Glutamatergic neuron (in vitro differentiated cells): Measurements from ENCODE around the gene FAM124A. TPM values are rescaled to one million over a fixed set of nuclear protein-coding genes. Genes with fewer than 3 reads are reported as not detected.

ENCODE experiments used
- DNase-seq: peaks from one replicate; pipeline ENCODE4 v3.0.0; 2022
- H3K27ac Mint-ChIP-seq: one replicate; pipeline ENCODE4 v1.8.0; 2020; ENCODE audit warnings: mild to moderate bottlenecking, mixed read lengths, inconsistent platforms; ENCODE audit not compliant: unreplicated experiment
- H3K27me3 Mint-ChIP-seq: one replicate; pipeline ENCODE4 v1.8.0; 2020; ENCODE audit warnings: mild to moderate bottlenecking, moderate library complexity, mixed read lengths, inconsistent platforms; ENCODE audit not compliant: unreplicated experiment
- H3K36me3 Mint-ChIP-seq: one replicate; pipeline ENCODE4 v1.8.0; 2020; ENCODE audit warnings: mild to moderate bottlenecking, mixed read lengths, inconsistent platforms; ENCODE audit not compliant: unreplicated experiment
- H3K4me1 Mint-ChIP-seq: one replicate; pipeline ENCODE4 v1.8.0; 2020; ENCODE audit warnings: mild to moderate bottlenecking, low read depth, mixed read lengths, inconsistent platforms; ENCODE audit not compliant: unreplicated experiment
- H3K4me3 Mint-ChIP-seq: one replicate; pipeline ENCODE4 v1.8.0; 2020; ENCODE audit warnings: mild to moderate bottlenecking, mixed read lengths, inconsistent platforms; ENCODE audit not compliant: unreplicated experiment
- H3K9me3 Mint-ChIP-seq: one replicate; pipeline ENCODE4 v1.8.0; 2020; ENCODE audit warnings: mild to moderate bottlenecking, moderate library complexity, mixed read lengths, inconsistent platforms; ENCODE audit not compliant: unreplicated experiment
- CTCF ChIP-seq: fragments of 200-600 bp; sonication (generic); IDR thresholded peaks from one replicate; pipeline ENCODE4 v1.5.0; 2021; ENCODE audit not compliant: partially characterized antibody, unreplicated experiment
- total RNA-seq: library from RNA; stranded (reverse); fragmentation: NEBNext Ultra II Directional; extraction: Animal tissue kit (Norgen Biotek cat#: 25700); gene quantifications from one replicate; pipeline ENCODE4 v1.2.1, GENCODE V29; 2021; ENCODE audit not compliant: unreplicated experiment

Gene FAM124A
- total RNA-seq, 1 donor from 2014 or later: 3.7 TPM

- H3K9me3 Mint-ChIP-seq: peaks cover 2% of the 10 kb centered on the region
- H3K36me3 Mint-ChIP-seq: peaks cover 4% of the 10 kb centered on the region
- no peak for DNase-seq
- H3K4me3 Mint-ChIP-seq: no peak overlapping the region
- peaks cover 21% of the 10 kb centered on the region for H3K4me1 Mint-ChIP-seq
- no peak overlapping the region for H3K27ac Mint-ChIP-seq
- no peaks in the 10 kb centered on the region for H3K27me3 Mint-ChIP-seq
- TF ChIP-seq CTCF: no peak
These were observed 86.6 kb downstream of the FAM124A start for GRCh38 chr13:51308781-51309180.

GRCh38 chr13:51311231-51311630, 89.0 kb downstream of the FAM124A start:
- H3K27ac Mint-ChIP-seq: peak overlapping the region; percentile 83
- no peaks in the 10 kb centered on the region for H3K27me3 Mint-ChIP-seq
- H3K4me1 Mint-ChIP-seq: peaks cover 28% of the 10 kb centered on the region
- TF ChIP-seq CTCF: no peak
- H3K4me3 Mint-ChIP-seq: no peak overlapping the region
- DNase-seq: no peak
- peaks cover 4% of the 10 kb centered on the region for H3K36me3 Mint-ChIP-seq
- H3K9me3 Mint-ChIP-seq: peaks cover 4% of the 10 kb centered on the region

GRCh38 chr13:51311957-51312520, 89.8 kb downstream of the FAM124A start:
- Mint-ChIP-seq H3K27ac (peak overlapping the region; percentile 41), H3K4me1 (peaks cover 28% of the 10 kb centered on the region), H3K36me3 (peaks cover 4% of the 10 kb centered on the region), H3K9me3 (peaks cover 4% of the 10 kb centered on the region), H3K4me3 (no peak overlapping the region), H3K27me3 (no peaks in the 10 kb centered on the region)
- no peak for DNase-seq
- no peak for TF ChIP-seq CTCF

- H3K4me1 Mint-ChIP-seq: peaks cover 26% of the 10 kb centered on the region
- DNase-seq: no peak
- no peak for TF ChIP-seq CTCF
- H3K27me3 Mint-ChIP-seq: no peaks in the 10 kb centered on the region
- H3K4me3 Mint-ChIP-seq: no peak overlapping the region
- H3K27ac Mint-ChIP-seq: no peak overlapping the region
- H3K36me3 Mint-ChIP-seq: peaks cover 4% of the 10 kb centered on the region
- H3K9me3 Mint-ChIP-seq: peaks cover 4% of the 10 kb centered on the region
These were observed 91.4 kb downstream of the FAM124A start for GRCh38 chr13:51313619-51314018.

GRCh38 chr13:51317262-51317661, 95.1 kb downstream of the FAM124A start:
- H3K27me3 Mint-ChIP-seq: no peaks in the 10 kb centered on the region
- H3K36me3 Mint-ChIP-seq: peaks cover 1% of the 10 kb centered on the region
- no peak for DNase-seq
- H3K4me1 Mint-ChIP-seq: peaks cover 12% of the 10 kb centered on the region
- no peak overlapping the region for H3K4me3 Mint-ChIP-seq
- no peak for TF ChIP-seq CTCF
- peaks cover 2% of the 10 kb centered on the region for H3K9me3 Mint-ChIP-seq
- no peak overlapping the region for H3K27ac Mint-ChIP-seq
